ENCODE results near the gene ZNF536.
"Not testable (repeated sequence)": the region's sequence is repeated elsewhere in the genome, so short reads cannot be mapped to it uniquely, and the experiment has no call there.

The ZNF536 gene

DNA sequence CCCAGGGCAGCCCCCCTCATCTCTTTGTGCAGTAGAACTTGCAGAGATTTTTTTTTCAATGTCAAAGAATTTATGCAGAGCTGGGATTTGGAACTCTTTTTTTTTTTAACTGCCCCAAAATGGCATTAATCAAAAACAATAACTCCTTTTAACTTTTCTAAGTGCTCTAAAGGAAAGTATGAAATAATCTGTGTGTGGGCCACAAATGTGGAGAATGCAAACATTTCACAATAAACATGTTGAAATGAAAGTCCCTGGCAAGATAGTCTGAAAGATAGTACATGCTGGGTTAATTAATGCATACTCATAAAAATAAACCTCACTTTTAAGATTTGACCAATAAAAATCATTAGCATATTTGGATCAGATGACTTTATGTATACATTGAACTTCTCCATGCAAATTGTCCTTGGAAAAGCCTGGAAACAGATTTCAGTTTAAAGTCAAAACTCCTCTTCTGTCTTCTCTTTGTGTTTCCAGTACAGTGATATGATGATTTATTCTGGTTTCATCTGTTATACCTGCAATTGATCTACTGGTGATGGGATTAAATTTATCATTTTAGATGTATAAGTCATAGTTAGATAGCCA lies 30.5 kb upstream of the ZNF536 start:
- DNase-seq, result no peak

DNA sequence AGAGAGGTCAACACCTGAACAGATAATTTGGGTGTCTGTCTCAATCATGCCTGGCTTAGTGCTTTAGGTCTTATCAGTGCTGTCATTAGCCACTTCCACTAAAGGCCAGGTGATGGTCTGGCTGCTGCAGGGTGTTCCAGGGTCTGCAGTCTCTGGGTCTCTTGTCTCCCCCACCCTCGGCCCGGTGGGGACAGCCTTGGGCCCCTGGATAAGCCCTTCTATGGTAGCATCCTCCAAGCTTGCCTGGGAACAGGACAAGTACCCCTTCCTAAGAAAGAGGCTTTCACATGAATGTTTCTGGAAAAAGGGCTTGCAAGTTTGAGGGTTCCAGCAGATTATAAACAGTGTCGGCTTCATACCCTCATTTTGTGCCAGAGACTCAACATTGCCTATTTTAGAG lies 29.3 kb upstream of the ZNF536 start:
- no peak for DNase-seq

DNA sequence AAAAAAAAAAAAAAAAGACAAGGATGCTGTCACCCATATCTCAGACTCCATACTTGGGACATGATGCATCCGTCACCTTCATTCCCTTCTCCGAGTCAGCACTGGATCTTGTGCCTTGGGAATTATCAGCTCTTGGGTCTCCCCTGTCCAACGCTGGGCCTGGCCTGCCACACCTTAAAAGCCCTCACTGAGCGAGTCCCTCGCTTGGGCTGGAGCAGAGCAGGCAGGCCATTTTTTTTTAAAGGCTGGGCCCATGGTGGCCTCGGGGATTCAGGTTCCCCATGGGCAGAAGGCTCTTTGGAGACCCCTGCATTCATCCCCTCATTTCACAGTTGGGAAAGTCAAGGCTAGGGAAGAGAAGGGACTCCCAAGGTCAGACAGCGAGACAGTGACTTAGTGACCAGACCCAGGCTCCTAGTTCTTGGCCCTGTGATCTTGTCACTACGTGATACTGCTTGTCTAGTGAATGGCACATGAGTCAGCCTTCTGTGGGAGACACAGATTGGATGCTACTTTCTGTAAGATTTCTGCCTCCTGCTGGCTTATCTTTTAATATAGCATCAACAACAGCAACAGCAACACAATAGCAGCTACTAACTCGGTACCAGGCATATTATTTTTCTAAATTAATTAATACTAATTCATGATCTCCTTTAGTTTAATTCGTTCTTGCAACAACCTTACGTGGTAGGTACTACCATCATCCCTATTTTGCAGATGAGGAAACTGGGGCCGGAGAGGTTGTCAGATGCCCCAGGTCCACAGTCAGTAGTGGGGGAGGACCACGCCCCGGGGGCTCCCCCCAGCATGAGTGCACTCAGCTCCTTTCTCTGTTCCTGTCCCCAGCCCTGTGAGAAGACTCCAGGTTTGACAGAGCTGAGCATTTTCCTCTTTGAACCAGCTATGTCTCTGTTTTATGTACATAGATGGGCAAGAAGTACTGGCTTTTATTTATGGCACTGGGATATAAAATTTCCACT lies 27.4 kb upstream of the ZNF536 start:
- DNase-seq, result no peak

DNA sequence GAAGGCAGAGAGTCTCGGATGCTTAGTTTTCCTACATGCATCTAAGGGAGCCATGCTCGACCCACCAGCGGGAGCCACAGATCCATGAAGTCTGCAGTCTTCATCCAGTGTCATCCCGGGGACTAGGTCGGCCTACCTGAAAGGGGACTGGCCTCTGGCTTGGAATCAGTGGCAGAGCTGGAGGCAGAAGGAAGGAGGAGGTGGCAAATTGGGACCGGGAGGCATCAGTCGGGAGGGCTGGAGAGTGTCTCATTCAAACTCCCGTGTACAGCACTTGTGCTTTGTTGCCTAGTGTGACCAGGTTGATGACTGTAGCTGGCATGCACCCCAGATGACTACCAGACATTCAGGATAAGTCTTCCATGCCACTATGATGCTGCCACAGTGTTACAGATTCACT lies 26.5 kb upstream of the ZNF536 start:
- no peak for DNase-seq

DNA sequence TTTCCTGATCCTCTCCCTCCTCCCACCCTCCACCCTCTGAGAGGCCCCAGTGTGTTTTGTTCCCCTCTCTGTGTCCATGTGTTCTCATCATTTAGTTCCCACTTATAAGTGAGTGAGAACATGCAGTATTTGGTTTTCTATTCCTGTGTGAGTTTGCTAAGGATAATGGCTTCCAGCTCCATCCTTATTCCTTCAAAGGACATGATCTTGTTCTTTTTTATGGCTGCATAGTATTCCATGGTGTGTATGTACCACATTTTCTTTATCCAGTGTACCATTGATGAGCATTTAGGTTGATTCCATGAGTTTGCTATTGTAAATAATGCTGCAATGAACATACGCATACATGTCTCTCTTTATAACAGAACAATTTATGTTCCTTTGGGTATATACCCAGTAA lies 25.7 kb upstream of the ZNF536 start:
- DNase-seq, result not testable (repeated sequence)

DNA sequence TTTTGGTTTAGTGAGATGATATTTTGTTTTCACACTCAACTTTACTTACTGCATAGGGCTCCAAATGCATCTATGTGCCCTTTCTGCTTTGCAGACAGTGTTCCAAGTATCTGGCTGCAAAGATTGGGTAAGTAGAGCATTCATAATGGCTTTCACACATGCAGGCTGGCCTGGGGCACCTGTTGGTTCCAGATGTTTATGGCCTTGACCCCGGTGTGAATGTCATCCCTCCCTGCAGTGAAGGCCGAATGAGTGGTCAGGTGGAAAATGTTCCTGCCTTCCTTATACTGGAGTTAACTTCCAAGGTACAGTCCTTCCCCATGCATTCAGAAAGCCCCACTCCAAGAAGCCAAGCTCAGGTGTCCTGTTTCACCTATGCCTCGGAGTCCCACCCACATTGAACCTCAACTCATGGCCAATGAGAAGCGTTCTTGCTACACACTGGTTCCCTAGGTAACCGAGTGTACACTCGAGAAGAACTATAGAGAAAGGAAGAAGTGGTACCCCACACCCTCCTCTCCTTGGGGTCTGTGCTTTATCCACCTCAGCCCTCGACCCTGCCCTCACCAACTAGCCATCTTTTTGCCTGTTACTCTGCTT lies 23.0 kb upstream of the ZNF536 start:
- no peak for DNase-seq

DNA sequence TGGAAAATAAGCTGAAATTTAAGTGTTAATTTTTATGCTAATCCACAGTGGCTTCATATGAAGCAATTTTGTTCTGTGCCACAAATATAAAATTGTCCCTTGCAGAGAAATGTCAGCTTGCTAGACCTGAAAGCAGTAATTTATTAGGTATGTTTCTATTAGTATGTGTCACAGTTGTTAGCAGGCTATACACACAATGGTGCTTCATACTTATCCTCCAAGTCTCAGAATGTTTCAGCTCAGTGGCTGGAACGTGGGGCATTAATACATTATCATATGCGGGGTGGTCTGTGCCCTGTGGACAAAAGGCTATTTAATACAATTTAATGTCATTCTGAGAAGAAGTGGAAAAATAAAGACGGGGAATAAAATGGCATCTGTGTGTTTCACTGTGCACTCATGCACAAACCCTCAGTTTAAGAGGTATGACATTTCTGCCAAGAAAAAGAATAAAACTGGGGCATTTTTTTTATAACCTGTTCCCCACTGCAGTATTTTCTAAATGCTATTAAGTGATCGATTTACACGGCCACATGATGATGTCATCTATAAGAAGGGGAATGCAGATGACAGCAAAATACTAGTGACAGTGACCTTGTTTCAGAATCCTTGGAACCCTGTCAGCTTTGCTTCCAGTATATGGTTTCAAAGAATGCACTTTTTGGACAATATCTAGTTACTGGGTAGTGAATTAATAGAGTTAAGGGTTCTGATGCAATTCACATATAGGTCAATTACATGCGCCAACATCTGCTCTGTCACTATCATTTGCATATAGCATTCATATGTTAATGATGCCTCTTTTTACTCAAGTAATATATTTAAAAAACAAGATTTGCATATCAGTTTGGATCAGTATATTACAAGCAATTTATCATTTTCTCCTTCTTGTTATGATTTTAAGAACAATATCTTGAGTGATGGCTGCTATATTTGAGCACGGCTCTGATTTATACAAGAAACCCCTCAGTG lies 21.2 kb upstream of the ZNF536 start:
- no peak for DNase-seq

DNA sequence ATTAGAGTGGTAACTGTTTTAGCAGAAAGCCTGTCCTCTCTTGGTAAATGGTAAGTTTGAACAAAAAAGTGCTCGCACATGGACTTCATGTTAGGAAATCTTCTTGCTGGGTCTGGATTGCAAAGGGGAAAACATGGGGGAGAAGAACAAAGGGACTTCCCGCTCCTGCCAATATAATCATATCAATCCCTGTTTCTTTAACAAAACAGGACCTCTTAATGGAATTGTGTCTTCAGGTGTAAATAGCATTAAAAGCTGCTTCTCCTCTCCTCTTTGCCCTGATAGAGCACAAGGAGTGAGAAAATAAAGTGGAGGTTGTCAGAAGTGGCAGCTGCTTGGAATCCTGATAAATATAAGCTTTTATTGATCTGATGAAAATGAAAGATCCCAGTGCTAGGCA lies 20.4 kb upstream of the ZNF536 start:
- no peak for DNase-seq

DNA sequence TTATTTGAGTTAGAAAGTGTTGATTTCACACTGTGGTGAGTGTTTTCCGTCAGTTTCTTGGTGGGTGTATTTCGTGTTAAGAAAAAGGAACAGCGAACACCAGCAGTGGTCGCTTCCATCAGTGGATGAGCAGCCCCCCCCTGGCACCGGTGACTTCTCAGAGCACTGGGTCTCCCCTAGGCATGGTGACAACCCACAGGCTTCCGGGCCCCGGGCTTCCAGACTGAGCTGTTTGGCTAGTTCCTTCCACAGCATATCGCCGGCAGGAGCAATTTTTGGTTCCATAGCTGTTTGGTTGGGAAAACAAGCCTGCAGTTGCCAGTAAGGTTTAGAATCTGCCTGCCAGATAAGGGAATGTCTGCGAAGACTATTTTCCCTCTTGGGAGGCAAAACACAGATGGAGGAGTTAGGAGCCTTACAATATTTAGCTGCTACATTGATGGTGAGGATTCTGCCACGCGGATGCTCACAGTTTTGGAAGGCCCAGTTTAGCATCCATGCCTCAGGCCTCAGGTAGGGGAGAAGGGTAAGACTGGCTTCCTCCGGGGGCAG lies 18.7 kb upstream of the ZNF536 start:
- DNase-seq, result no peak

DNA sequence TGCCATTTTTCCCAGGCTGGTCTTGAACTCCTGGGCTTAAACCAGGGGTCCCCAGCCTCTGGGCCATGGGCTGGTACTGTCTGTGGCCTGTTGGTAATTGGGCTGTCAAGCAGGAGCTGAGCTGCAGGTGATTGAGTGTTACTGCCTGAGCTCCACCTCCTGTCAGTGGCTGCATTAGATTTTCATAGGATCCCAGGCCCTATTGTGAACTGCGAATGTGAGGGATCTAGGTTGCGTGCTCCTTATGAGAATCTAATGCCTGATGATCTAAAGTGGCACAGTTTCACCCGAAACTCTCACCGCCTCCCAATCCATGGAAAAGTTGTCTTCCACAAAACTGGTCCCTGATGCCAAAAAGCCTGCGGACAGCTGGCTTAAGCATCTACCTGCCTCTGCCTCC lies 16.6 kb upstream of the ZNF536 start:
- no peak for DNase-seq

DNA sequence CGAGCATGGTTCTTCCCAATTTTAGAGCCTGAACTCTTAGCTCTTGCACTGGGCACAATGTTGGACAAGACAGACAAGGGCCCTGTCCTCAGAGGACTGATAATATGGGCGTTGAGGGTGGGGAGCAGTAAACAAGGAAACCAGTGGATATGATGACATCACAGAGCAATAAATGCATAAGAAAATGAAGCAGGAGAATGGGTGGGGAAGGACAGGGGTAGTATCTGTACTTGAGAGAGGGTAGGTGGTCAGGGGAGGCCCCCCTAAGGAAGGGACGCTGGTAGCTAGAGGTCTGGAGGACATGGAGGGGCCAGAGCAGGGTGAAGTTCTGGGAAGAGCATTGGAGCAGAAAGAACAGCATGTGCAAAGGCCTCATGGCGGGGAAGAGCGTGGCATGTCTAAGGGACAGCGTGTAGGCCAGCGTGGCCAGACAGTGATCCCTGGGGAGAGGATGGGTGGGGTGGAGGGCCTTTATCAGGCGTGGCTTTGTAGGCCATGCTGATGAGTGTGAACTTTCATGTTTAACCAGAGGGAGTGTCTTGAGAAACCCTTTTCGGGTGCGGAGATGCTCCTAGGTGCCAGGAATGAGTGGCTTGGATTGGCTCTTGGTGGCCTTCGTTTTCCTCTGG lies 15.1 kb upstream of the ZNF536 start:
- DNase-seq, result no peak

DNA sequence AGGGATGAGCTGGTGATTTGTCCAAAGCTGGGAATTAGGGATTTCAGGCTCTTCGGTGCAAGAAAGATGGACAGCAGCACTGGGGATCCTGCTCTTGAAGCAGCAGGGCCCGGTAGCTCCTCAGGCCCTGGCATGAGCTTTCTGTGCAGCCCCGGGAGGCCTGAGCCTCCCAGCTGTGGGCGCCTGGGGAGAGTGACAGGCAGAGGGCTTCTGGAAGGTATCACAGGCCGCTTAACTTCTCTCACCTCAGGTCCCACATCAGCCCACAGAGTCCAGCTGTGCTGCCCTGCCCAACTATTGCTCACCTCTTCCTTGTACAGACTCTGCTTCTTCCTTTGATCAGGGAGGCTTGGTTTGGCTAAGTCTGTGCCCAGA lies 14.6 kb upstream of the ZNF536 start:
- DNase-seq, result no peak

DNA sequence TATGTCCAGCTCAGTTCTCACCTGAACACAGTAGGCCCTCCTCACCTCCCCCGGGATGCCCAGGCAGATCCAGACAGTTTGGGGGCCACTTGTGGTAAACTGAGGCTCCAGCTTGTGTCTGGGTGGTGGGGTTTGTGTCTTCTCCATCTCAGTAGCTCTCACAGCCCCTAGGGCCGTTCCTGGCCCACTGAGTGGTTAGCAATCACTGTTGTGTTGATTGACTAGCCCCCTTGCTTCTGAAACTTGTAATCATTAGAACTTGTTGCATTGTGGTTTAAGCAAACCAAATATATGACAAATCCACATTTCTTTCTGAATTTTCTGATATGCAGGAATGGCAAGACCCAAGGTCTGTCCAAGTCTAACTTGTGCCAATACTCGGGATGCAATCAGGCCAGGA lies 13.9 kb upstream of the ZNF536 start:
- DNase-seq, result no peak

DNA sequence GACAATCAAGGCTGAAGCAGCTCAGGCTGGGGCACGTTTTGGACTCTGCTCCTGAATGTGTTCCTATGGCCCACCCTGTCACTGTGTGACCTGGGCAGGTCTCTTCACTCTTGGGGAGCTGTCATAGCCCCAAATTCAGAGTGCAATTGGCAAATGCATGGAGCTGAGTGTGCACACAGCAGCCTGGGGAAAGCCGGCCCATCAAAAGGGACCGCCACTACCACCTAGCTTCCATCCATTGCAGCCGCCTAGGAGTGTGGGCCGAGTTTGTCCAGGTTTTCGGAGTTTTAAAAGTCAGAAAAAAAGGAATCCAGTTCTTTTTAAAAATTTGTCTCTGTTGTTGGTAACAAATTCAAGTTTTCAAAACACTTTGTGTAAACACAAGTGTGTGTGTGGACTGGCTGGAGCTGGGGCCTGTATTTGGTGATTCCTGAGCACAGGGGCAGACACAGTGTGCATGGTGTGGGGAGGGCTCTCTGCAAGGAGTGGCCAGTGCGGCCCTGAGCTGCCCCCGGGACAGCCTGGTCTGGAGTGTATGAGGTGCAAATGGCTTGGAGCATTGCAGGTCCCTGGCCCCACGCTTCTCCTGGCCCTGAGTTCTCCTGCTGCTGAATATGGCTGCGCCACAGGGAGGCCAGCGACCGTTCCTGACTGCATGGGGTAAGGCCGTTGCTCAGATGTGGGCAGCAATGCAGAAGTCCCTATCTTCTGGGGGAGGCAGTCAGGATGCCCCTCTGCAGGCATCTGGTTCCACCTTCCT lies 13.2 kb upstream of the ZNF536 start:
- no peak for DNase-seq

DNA sequence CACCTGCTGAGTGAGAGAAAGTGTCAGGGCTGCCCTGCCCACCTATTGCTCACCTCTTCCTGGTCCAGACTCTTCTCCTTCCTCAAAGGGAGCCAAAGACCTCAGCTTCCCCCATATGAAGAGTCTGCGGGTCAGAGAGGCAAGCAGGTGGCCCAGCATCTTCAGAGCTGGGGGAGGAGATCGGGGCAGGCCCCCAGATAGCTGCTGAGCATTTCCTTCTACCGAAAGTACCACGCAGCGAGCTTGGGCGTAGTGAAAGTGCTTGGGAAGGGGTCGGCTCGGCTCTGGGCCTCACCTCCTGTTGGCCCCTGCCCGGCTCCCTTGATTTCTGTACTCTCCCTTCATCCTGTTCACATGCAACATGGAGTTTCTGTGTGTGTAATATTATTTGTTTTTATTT lies 12.2 kb upstream of the ZNF536 start:
- DNase-seq, result no peak

DNA sequence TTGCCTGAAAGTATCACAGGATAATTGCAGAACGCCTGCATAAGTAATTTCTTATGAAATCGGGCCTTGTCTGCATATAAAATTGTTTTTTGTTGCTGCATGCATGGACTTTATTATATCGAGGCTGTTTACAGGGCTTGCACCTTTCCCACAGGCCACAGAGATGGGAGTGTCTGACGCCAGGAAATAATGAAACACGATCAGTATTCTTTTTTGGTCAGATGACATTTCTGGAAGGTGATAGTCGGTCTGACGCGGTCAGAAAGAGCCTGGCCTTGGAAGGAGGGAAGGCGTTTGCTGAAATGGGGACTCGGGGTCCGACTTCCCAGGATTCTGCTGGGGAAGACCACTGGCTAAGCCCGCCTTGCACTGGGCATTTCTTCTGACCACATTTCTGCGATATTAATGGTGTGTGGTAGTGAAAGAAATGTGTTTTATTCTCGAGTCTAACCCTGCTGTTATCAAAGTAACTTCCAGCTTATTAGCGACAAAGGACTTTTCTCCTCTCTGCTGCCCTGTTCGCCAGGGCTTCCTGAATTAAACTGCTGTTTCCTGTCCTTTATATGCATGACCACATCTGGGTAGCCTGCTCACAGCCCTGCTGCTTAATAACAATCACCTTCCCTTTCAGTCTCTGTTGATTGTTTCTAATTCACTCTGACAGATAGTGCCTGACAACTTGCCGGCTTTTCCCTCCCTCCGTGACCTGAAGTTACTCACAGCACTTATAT lies 11.6 kb upstream of the ZNF536 start:
- DNase-seq, result no peak

DNA sequence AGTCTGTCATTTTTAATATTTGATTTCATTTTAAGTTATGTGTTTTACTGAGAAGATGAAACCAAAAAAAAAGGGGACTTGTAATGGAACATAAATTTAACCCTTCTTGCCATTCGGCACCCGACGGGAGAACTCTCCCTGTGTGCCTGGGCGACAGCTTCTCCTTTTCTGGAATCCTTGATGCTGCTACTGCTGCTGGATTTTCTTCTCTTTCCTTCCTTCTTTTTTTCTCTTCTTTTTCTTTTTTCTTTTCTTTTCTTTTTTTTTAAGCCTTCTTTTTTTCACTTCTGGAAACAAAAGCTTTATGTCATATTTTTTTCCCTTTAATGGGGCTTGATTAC lies 11.1 kb upstream of the ZNF536 start:
- DNase-seq, result no peak

DNA sequence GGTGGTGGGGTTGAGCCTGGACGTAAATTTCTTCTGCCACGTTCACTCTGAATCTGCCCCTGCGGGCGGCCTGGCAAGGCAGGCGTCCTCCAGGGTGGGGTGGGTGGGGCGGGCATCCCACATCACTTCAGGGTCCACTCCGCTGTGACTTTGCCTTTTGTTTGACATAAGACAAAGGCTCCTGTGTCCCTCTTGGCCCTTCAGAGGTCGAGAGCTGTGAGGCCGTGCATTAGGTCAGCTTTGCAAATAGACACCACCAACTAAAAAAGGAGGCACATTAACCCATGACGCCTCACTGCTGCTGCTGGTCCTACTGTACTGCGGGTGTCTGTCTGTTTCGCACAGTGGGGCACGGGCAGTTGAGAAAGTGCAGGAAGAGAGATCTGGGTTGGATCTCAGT lies 10.5 kb upstream of the ZNF536 start:
- DNase-seq, result no peak

DNA sequence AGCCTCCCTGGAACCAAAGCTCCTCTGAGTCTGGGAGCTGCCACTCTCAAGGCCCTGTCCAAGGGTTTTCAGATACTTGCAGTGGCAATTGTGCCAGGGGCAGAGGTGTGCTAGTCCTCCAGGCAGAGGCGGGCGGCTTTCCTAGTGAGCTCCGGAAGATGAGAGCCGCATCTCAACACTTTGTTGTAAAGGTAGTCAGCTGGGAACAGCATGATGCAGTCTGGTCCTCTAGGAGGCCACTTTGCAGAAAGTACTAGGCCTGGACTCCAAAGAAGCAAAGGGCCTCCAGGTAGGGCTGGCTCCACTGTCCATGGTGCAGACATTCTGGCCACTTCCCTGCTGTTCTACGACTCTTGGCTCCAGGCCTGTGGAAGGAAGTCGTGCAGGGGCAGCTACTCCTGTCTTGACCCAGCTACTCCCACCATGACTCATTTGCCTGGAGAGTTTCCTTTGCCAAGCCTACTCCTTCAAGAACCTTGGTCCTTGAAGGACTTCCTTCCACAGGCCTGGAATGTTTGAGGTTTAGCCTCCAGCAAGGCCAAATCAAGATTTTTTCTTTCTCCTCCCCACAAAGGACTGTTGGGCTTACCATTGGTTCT lies 9.9 kb upstream of the ZNF536 start:
- no peak for DNase-seq

DNA sequence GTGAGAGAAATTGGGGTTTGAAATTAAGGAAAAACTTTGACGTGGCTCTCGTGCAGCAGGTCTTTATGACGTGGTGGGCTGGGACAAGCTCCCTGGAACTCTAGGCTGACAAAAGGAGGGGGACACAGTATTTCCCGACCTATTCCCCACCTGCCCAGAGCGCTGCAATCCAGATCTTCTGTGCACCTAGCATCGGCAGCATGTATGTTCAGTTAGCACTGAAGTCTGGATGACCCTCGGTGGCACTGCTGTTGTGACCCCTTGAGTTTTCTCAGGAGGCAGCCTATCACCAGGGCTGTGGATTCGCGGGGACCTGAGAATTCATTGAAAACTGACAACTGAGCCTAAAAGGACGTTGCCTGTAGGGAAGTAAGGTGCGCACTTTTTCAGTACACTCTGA lies 9.1 kb upstream of the ZNF536 start:
- DNase-seq, result no peak
